RWPE2 (cell line): Measurements from ENCODE around the gene LRRC8D.
A peak's percentile ranks its signal among the peaks of the same experiment; 100 is the strongest.

ENCODE experiments used
- ATAC-seq: fragments of 200-7000 bp; cut with Tn5 transposase; 3 replicates; pipeline ENCODE4 v1.9.1; 2021; ENCODE audit warnings: low read depth
- DNase-seq: peaks from one replicate; pipeline ENCODE4 v3.0.0-alpha.2; 2020; ENCODE audit warnings: low spot score
- H3K27ac ChIP-seq: fragments of 450-650 bp; 2 replicates; pipeline ENCODE4 v1.5.1; 2017; ENCODE audit warnings: mild to moderate bottlenecking; ENCODE audit not compliant: poor library complexity, severe bottlenecking
- H3K27me3 ChIP-seq: fragments of 250-450 bp; sonication (Bioruptor Pico); 2 replicates; pipeline ENCODE4 v1.5.1; 2021; ENCODE audit warnings: mild to moderate bottlenecking, moderate library complexity; ENCODE audit not compliant: insufficient read depth, poor library complexity, severe bottlenecking
- H3K36me3 ChIP-seq: fragments of 250-450 bp; sonication (Bioruptor Pico); 2 replicates; pipeline ENCODE4 v1.5.1; 2020; ENCODE audit warnings: low read depth, mild to moderate bottlenecking, moderate library complexity
- H3K4me1 ChIP-seq: fragments of 250-450 bp; sonication (Bioruptor Pico); 2 replicates; pipeline ENCODE4 v1.5.1; 2021; ENCODE audit warnings: mild to moderate bottlenecking, moderate library complexity; ENCODE audit not compliant: insufficient read depth, poor library complexity, severe bottlenecking
- H3K4me3 ChIP-seq: fragments of 250-450 bp; sonication (Bioruptor Pico); 2 replicates; pipeline ENCODE4 v1.5.1; 2021; ENCODE audit warnings: mild to moderate bottlenecking, moderate library complexity; ENCODE audit not compliant: severe bottlenecking
- H3K9me3 ChIP-seq: fragments of 250-450 bp; sonication (Bioruptor Pico); 2 replicates; pipeline ENCODE4 v1.5.1; 2021; ENCODE audit warnings: mild to moderate bottlenecking, moderate library complexity; ENCODE audit not compliant: severe bottlenecking
- TF ChIP-seq, protein P1 (sequence below): fragments of 450-650 bp; IDR thresholded peaks from one replicate; pipeline ENCODE4 v1.5.1; 2017; ENCODE audit warnings: mild to moderate bottlenecking, moderate library complexity; ENCODE audit not compliant: poor library complexity, severe bottlenecking

LRRC8D gene

DNA sequence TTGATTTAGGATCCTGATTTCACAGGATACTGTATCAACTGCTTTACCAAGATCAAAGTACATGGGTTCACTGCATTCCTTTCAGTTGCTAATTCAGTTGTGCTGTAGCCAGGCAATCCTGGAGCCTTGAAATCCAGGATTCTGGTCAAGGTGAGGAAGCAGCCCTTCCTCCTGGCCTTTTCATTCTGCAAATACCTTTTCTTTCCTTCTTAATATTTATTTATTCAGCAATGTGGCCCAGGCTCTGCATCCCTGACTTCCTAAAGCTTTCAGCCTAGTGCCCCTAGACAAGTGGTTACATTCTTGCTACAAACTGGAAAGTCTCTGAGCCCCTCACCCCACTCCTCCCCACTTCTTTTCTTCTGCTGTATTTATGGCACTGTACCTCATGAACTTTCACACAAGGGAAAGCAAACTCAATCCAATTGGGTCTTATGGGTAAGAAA lies 16.2 kb downstream of the LRRC8D start:
- TF ChIP-seq, protein P1, sequence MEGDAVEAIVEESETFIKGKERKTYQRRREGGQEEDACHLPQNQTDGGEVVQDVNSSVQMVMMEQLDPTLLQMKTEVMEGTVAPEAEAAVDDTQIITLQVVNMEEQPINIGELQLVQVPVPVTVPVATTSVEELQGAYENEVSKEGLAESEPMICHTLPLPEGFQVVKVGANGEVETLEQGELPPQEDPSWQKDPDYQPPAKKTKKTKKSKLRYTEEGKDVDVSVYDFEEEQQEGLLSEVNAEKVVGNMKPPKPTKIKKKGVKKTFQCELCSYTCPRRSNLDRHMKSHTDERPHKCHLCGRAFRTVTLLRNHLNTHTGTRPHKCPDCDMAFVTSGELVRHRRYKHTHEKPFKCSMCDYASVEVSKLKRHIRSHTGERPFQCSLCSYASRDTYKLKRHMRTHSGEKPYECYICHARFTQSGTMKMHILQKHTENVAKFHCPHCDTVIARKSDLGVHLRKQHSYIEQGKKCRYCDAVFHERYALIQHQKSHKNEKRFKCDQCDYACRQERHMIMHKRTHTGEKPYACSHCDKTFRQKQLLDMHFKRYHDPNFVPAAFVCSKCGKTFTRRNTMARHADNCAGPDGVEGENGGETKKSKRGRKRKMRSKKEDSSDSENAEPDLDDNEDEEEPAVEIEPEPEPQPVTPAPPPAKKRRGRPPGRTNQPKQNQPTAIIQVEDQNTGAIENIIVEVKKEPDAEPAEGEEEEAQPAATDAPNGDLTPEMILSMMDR, result no peak
- no peak for DNase-seq
- Histone ChIP-seq H3K4me3 (no peak overlapping the region), H3K4me1 (no peaks in the 10 kb centered on the region), H3K9me3 (no peaks in the 10 kb centered on the region), H3K27ac (no peak overlapping the region), H3K27me3 (no peaks in the 10 kb centered on the region), H3K36me3 (no peaks in the 10 kb centered on the region)
- ATAC-seq, result no peak

DNA sequence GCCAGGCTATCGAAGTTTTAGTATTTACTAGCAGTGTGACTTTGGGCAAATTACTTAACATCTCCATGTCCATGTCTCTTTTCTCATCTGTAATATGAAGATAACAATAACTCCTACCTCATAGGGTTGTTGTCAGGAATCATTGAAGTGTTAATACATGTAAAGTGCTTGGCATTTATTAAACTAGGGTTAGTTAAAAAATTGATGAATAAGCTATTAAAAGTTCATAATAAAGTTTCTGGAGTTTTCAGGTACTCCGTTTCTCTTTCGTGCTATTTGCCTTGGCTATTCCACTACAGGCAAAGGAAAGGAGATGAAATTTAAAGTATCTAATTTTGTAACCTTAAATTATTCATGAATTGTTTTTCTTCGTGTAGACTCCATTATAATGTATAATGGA lies 16.7 kb downstream of the LRRC8D start:
- peaks cover 3% of the 10 kb centered on the region for H3K4me1 ChIP-seq
- no peak for DNase-seq
- ATAC-seq, result no peak
- H3K9me3 ChIP-seq, result no peaks in the 10 kb centered on the region
- H3K4me3 ChIP-seq, result no peak overlapping the region
- no peaks in the 10 kb centered on the region for H3K27me3 ChIP-seq
- no peak overlapping the region for H3K27ac ChIP-seq
- H3K36me3 ChIP-seq, result no peaks in the 10 kb centered on the region
- TF ChIP-seq, protein P1, result no peak

DNA sequence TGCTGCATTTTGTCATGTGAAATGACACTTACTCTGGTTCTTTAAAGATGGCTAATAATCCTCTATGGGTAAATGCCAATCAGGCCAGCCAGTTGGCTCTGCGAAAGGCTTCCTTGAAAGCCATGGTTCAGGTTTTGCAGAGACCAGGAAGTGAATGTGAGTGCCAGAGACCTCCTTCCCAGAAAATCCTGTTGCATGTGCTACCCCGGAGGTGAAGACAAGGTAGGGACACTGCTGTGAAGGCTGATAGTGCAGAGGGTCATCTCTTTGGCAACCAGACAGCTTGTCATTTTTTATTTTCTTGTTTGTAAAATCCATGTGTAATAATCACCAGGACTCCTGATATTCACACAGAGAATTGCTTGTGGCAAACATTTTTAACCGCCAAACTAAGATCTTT lies 18.7 kb downstream of the LRRC8D start:
- no peaks in the 10 kb centered on the region for H3K36me3 ChIP-seq
- no peak for ATAC-seq
- H3K4me1 ChIP-seq, result peaks cover 9% of the 10 kb centered on the region
- no peak overlapping the region for H3K27ac ChIP-seq
- DNase-seq, result no peak
- TF ChIP-seq, protein P1, result no peak
- H3K9me3 ChIP-seq, result no peaks in the 10 kb centered on the region
- no peaks in the 10 kb centered on the region for H3K27me3 ChIP-seq
- H3K4me3 ChIP-seq, result no peak overlapping the region

DNA sequence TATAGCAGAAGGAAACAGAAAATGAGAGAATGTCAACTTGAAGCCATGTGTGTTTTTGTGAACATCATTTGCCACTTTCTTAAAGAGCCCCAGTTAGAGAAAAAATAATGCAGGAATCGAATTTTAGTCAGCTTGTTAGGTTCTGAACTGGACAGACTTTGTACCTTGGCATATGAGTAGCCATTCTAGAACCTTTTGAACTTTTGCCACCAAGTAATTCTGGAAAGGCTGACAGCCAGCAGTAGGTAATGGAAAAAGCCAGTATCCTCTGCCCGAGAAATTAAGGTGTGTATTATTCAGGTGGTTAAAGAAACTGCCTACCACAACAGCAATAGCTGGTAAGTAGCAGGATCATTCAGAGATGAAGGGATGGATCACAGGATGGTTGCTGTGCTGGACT lies 20.7 kb downstream of the LRRC8D start:
- Histone ChIP-seq H3K27ac (no peak overlapping the region), H3K4me1 (peaks cover 10% of the 10 kb centered on the region), H3K9me3 (no peaks in the 10 kb centered on the region), H3K27me3 (no peaks in the 10 kb centered on the region), H3K4me3 (no peak overlapping the region), H3K36me3 (peaks cover 11% of the 10 kb centered on the region)
- TF ChIP-seq, protein P1, result no peak
- ATAC-seq, result no peak
- DNase-seq, result no peak

DNA sequence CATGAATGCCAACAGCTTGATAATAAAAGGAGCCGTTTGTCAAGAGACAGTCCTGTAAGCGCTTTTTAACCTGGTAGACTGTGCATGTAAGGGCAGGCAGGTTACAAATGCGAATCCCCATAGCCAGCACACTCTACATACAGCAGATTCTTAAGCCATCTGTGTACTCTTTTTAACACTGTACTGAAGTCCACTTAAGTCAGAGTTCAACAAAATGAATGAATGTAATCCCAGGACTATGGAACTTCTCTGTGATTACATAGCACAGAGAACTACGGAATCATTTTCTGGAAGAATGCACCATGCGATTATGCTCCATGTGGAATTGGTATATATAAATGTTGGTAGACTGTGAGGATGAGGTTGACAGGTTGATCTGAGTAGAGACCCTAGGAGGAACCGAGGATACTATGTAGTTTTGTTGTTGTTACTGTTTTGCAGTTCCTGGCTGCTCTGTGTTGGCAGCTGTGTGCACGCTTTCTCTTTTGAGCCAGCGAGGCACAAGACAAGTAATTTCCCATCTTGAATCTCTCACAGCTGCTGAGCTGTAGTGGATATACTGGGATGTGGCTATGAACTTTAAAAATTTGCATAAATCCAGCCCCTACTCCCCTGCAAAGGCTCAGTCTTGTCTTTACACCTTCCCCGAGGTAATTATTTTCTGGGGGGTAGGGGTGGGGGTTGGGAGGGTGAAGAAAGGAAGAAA lies 21.9 kb downstream of the LRRC8D start:
- DNase-seq (no peak), ATAC-seq (peak; percentile 56)
- Histone ChIP-seq H3K27ac (peak overlapping the region; percentile 59), H3K36me3 (peaks cover 23% of the 10 kb centered on the region), H3K9me3 (no peaks in the 10 kb centered on the region), H3K4me3 (peak overlapping the region; percentile 63), H3K27me3 (no peaks in the 10 kb centered on the region), H3K4me1 (peaks cover 10% of the 10 kb centered on the region)
- TF ChIP-seq, protein P1, result no peak
